GM19351 (cell line): Measurements from ENCODE around the gene ABHD2.
"Not testable (repeated sequence)": the region's sequence is repeated elsewhere in the genome, so short reads cannot be mapped to it uniquely, and the experiment has no call there.

ENCODE experiments used
- ATAC-seq: cut with Tn5 transposase; IDR thresholded peaks from one replicate; pipeline ENCODE4 v1.9.1; 2021; ENCODE audit warnings: mild to moderate bottlenecking, moderate library complexity; ENCODE audit not compliant: unreplicated experiment

Gene ABHD2

DNA sequence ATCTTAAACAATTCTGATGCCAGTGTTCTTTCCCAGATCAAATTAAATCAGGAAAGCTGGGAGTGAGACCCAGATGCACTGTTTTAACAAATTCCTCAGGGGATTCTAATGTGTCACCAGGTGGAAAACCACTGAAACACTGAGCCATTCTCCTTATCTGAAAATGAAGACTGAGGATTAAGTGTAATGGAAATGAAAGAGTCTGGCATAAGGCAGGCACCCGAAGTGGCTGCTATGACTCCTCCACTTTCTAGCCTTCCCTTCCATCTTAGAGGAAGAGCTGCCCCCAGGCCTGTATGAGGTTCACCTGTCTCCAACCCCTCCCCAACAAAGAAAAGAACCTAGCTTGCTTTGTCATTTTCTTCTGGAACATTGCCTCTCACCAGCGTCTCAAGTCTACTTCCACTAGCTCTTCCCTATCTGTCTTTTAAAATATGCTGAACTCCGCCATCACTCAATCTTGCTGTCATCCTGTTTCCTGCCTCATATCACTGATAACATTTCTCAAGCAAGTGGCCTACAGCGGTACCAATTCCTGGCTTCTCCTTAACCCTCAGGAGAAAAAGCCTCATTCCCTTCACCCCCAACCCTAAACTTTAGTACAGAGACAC lies 13.7 kb upstream of the ABHD2 start:
- ATAC-seq, result no peak

DNA sequence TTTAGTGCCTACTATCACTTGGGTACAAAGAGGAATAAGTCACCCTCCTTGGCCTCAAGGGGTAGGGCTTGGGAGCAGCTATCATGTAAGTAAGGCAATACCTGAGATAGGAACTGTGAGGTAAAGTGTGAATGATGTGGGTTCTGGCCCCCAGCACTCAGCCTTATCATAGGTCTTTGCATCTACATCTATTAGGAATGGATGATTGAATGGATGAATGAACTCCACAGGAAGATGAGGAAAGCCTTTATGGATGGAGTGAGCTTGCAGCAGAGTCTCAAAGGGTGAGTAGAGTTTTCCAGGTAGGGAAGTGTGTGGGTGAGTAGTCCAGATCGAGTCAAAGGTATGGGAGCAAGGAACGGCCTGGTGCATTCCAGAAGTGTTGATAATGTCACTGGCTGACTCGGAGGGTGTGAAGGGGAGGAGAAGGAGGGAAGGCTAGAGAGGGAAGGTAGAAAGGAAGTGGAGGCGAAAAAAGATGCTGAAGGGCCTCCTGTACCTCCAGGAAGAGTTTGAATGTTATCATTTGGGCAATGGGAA lies 13.1 kb upstream of the ABHD2 start:
- no peak for ATAC-seq

- no peak for ATAC-seq
Measured at GRCh38 chr15:89075846-89076245, 12.4 kb upstream of the ABHD2 start.

DNA sequence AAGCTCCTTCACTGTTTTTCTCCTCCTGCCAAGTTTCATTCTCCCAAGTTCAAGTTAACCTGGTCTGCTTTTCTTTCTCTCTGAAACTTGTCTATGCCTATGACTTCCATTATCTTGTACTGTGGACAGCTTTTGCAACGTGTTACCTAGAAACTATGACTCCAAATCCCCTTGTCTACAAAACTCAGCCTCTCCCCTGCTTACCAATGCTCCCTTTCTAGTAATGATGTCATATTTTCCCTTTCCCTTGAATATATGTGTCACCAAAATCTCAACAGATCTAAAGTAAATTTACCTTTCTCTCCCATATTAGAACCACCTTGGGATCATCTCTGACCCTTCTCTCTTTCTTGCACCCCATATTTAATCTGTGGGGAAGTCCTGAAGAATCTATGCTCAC lies 10.5 kb upstream of the ABHD2 start:
- ATAC-seq, result no peak

- ATAC-seq, result no peak
Measured at GRCh38 chr15:89078851-89079810, 9.1 kb upstream of the ABHD2 start.

DNA sequence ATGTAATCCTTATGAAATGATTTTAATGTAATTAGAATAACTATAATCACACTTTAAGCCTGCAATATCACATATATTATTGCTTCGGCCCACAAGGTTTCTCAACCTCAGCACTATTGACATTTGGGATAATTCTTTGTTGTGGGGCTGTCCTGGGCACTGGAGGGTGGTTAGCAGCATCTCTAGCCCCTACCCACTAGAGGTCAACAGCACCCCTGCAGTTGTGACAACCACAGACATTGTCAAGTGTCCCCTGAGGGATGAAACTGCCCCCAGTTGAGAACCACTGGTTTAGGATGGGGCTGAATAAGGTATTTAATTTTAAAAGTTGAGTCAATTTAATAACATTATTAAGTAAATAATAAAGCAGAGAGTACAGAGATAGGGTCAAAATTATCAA lies 6.4 kb upstream of the ABHD2 start:
- no peak for ATAC-seq

- no peak for ATAC-seq
Measured at GRCh38 chr15:89083246-89083645, 5.0 kb upstream of the ABHD2 start.

- no peak for ATAC-seq
Measured at GRCh38 chr15:89085289-89085926, 2.8 kb upstream of the ABHD2 start.

GRCh38 chr15:89085933-89086332 lies 2.3 kb upstream of the ABHD2 start:
- not testable (repeated sequence) for ATAC-seq

DNA sequence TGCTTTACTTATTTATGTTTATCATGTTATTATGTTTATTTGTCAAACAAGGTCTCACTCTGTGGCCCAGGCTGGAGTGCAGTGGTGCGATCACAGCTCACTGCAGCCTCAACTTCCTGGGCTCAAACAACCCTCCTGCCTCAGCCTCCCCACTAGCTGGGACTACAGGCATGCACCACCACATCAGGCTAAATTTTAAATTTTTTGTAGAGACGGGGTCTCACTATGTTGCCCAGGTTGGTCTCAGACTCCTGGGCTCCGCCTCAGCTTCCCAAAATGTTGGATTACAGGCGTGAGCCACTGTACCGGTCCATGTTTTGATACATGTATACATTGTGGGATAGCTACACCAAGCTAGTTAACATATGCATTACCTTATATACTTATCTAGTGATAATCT lies 1.9 kb upstream of the ABHD2 start:
- not testable (repeated sequence) for ATAC-seq

GRCh38 chr15:89087161-89087829 lies 961 bp upstream of the ABHD2 start:
- no peak for ATAC-seq

GRCh38 chr15:89088605-89089315 lies 504 bp downstream of the ABHD2 start:
- peak; percentile 3 for ATAC-seq

DNA sequence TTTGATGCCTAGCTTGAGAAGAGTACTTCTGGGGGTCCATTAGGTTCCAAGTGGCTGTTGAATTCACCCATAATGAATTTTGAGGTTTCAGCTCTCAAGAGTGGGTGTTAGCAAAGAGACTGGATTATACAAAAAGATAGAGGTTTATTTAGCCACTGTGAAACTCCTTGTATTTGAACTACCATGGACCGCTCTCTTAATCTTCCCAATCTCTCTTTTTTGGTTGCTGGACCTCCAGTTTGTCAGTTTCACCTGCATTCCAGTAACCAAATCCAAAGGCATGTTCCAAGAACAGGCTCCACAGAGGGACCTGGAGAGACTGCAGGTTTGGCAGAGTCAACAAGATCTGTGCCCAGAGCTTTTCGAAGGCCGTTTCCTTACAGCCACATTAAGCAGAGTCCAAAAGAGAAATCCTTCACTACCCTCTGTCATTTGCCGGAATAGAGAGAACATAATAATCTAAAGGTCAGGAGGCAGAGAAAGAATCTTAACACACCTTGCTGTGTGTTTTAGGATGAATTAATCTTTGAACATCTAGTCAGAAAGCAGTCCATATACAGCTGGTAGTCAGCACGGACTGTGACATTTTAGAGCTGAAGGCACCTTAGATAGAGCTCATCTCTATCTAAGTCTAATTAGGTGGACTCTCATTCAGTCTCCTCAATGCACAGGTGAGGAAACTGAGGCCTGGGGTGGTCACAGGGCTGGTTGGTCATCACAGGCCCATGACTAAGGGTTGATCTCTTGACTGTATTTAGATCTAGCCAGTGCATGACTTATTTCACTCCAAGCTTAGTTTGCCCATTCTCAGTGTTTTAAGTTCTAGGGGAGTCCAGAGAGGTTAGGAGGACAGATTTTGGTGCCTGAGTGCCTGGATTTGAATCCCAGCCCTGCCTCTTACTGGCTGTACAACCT lies 1.3 kb downstream of the ABHD2 start:
- ATAC-seq, result no peak

DNA sequence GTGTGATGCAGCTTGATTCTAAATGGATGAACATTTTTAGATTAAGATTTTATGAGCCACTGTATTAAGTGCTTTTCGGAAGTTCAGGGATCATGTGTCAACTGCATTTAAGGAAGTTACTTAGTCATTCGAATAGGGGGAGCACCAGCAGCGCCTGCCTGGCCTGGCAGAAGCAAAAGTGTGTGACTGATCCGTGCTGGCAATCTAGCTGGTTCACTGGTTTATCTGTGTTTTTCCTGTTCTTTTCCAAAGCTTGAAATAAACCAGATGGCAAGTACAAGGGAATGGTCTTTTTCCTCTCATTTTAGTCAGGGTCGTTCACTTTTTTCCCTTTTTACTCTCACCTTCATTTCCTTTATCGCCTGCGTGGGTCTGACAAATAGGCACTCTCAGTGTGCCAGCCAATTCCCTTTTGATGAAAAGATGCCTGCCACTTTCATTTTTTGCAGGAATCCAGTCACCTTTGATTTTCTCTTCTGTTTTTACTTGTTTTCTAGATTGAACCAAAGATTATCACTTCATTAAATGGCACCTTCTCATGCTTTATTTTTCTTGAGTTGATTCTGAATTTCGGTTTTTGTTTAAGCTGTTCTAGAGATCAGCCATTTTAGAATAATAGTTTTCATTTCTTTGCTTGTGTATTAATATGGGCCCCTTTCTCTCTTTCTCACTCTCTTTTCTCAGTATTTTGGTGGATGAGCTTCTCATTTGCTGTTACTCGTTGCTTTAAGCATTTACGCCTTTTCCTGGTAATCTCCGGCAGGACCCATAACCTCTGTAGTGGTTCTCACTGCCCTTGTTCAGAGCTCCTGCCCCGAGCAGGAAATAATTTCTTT lies 2.8 kb downstream of the ABHD2 start:
- peak; percentile 14 for ATAC-seq

GRCh38 chr15:89091627-89092220 lies 3.5 kb downstream of the ABHD2 start:
- no peak for ATAC-seq

- ATAC-seq, result no peak
Measured at GRCh38 chr15:89093509-89093908, 5.3 kb downstream of the ABHD2 start.

GRCh38 chr15:89095073-89095472 lies 6.8 kb downstream of the ABHD2 start:
- ATAC-seq, result no peak

DNA sequence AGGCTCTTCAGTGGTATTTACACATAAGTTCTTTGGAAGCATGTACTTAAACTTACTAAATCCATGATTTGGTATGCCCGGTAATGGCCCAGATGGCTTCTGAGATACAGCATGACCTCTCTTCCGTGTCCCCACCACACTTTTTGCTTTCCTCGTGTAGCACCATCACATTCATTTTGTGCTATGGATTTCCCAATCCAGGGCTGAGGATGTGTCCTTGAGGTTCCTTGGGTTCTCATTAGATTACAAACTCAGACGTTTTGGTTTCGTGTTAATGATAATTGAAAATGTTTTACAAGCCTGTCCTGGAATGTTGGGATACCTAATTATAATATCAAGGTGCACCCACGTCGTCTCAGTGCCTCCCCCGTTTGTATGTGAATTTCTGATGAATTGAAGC lies 7.3 kb downstream of the ABHD2 start:
- ATAC-seq, result no peak
